WERI-Rb-1 (cell line): ENCODE data around the gene DNAJC3.

ENCODE experiments used
- DNase-seq: peaks from one replicate; pipeline ENCODE4 v3.0.0-alpha.2; 2020
- H3K27ac ChIP-seq: fragments of 250-450 bp; sonication (Bioruptor Pico); 2 replicates; pipeline ENCODE4 v1.5.1; 2020; ENCODE audit warnings: mild to moderate bottlenecking, moderate library complexity
- H3K27me3 ChIP-seq: fragments of 250-450 bp; sonication (Bioruptor Pico); 2 replicates; pipeline ENCODE4 v1.5.1; 2021; ENCODE audit warnings: mild to moderate bottlenecking, low read depth, moderate library complexity; ENCODE audit not compliant: insufficient read depth, severe bottlenecking
- H3K36me3 ChIP-seq: fragments of 250-450 bp; sonication (Bioruptor Pico); 2 replicates; pipeline ENCODE4 v1.5.1; 2020; ENCODE audit warnings: mild to moderate bottlenecking, moderate library complexity
- H3K4me3 ChIP-seq: 2 replicates; pipeline ENCODE4 v1.5.1; 2011; ENCODE audit warnings: low read depth, mild to moderate bottlenecking, control low read depth, low read length
- H3K9me3 ChIP-seq: fragments of 250-450 bp; sonication (Bioruptor Pico); 2 replicates; pipeline ENCODE4 v1.5.1; 2021; ENCODE audit warnings: mild to moderate bottlenecking, moderate library complexity; ENCODE audit not compliant: severe bottlenecking
- TF ChIP-seq, protein P1 (sequence below): IDR thresholded peaks from 2 replicates; pipeline ENCODE4 v1.5.1; 2011; ENCODE audit warnings: low read depth, mild to moderate bottlenecking, control low read depth, inconsistent platforms, low read length

Gene DNAJC3

GRCh38 chr13:95793781-95794180, 116.8 kb downstream of the DNAJC3 start:
- no peak for DNase-seq
- TF ChIP-seq, protein P1, sequence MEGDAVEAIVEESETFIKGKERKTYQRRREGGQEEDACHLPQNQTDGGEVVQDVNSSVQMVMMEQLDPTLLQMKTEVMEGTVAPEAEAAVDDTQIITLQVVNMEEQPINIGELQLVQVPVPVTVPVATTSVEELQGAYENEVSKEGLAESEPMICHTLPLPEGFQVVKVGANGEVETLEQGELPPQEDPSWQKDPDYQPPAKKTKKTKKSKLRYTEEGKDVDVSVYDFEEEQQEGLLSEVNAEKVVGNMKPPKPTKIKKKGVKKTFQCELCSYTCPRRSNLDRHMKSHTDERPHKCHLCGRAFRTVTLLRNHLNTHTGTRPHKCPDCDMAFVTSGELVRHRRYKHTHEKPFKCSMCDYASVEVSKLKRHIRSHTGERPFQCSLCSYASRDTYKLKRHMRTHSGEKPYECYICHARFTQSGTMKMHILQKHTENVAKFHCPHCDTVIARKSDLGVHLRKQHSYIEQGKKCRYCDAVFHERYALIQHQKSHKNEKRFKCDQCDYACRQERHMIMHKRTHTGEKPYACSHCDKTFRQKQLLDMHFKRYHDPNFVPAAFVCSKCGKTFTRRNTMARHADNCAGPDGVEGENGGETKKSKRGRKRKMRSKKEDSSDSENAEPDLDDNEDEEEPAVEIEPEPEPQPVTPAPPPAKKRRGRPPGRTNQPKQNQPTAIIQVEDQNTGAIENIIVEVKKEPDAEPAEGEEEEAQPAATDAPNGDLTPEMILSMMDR = no peak
- Histone ChIP-seq H3K36me3 (peaks cover 45% of the 10 kb centered on the region), H3K27me3 (no peaks in the 10 kb centered on the region), H3K9me3 (peaks cover 4% of the 10 kb centered on the region), H3K4me3 (no peak overlapping the region), H3K27ac (no peak overlapping the region)

DNA sequence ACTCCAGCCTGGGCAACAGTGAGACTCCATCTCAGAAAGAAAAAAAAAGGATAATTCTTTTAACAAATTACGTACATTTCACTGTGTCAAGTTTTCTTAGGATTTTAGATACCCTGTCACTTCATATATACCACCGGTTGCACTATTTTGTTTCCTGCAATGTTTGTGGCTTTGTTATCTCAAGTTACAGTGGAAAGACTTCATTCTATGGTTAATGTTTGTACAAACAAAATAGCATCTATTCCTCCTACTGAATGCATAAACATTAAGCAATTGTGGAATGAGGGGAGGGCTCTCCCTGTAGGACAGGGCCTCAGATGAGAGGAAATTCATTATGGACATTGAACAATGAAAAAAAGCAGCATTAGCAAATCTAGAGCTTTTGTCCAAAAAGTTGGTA, 120.1 kb downstream of the DNAJC3 start:
- TF ChIP-seq, protein P1 = no peak
- DNase-seq = no peak
- Histone ChIP-seq H3K36me3 (peaks cover 16% of the 10 kb centered on the region), H3K27me3 (no peaks in the 10 kb centered on the region), H3K27ac (no peak overlapping the region), H3K9me3 (no peaks in the 10 kb centered on the region), H3K4me3 (no peak overlapping the region)

DNA sequence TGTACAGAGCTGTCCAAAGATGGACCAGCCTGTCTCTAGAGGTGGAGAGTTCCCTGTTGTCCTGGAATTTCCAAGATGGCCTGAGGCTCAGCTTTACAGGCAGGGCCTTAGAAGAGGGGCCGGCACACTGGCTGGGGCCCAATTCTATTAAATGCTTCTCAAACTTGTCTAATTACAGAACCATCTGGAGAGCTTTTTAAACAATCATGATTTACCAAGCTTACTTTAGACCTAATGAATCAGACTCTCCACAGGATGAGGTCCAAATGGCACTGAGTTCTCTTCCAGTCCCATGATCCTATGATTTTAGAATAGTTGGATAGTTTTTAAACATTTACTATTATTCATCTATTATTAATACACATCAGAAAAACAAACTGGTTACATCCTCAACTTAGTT, 123.5 kb downstream of the DNAJC3 start:
- no peak overlapping the region for H3K27ac ChIP-seq
- DNase-seq = no peak
- no peaks in the 10 kb centered on the region for H3K27me3 ChIP-seq
- no peak overlapping the region for H3K4me3 ChIP-seq
- TF ChIP-seq, protein P1 = no peak
- H3K36me3 ChIP-seq = no peaks in the 10 kb centered on the region; the same call in 1 of the 2 replicates
- H3K9me3 ChIP-seq = no peaks in the 10 kb centered on the region

DNA sequence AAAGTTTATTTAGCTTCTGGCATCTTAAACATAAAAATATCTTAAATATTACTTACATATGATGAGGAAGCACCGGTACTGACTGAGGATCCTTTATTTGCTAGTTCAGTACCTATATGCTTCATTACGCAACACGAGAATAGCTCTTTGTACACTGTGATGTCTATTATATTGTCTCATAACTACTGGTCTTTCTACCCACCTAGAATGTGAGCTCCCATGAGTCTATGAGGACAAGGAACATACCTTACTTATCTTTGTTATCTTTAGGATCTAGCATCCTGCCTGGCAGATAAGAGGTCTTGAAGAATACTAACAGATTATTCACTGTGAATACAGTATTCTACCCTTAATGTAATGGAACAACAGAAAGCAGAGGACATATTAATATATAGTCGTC, 124.9 kb downstream of the DNAJC3 start:
- no peaks in the 10 kb centered on the region for H3K9me3 ChIP-seq
- no peaks in the 10 kb centered on the region; the same call in 1 of the 2 replicates for H3K36me3 ChIP-seq
- no peaks in the 10 kb centered on the region for H3K27me3 ChIP-seq
- H3K4me3 ChIP-seq = no peak overlapping the region
- DNase-seq = no peak
- TF ChIP-seq, protein P1 = no peak
- H3K27ac ChIP-seq = no peak overlapping the region

DNA sequence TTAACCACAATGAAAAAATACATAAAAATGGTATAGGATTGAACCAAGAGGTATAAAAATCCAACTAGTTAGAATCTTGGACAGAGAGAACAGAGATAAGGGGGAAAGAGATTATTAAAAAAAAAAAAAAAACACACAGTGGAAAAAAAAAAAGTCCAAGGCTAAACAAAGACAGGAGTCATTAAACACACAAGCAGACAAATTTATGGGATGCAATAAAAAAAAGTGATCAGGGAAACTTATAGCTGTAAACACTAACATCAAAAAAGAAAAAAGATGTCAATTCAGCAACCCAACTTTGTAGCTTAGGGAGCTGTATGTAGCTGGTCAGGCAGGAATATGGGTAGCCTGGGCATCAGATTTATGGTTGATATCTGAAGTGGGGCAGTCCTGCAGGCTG, 129.0 kb downstream of the DNAJC3 start:
- Histone ChIP-seq H3K9me3 (peaks cover 7% of the 10 kb centered on the region), H3K36me3 (no peaks in the 10 kb centered on the region; the same call in 1 of the 2 replicates), H3K27me3 (no peaks in the 10 kb centered on the region), H3K4me3 (no peak overlapping the region), H3K27ac (no peak overlapping the region)
- DNase-seq = no peak
- TF ChIP-seq, protein P1 = no peak

GRCh38 chr13:95809429-95809828, 132.5 kb downstream of the DNAJC3 start:
- no peak overlapping the region for H3K27ac ChIP-seq
- no peaks in the 10 kb centered on the region; the same call in 1 of the 2 replicates for H3K36me3 ChIP-seq
- H3K9me3 ChIP-seq = peaks cover 7% of the 10 kb centered on the region
- H3K27me3 ChIP-seq = no peaks in the 10 kb centered on the region
- no peak for DNase-seq
- TF ChIP-seq, protein P1 = no peak
- H3K4me3 ChIP-seq = no peak overlapping the region
